ENCODE data around the gene CHD2.

The CHD2 gene

DNA sequence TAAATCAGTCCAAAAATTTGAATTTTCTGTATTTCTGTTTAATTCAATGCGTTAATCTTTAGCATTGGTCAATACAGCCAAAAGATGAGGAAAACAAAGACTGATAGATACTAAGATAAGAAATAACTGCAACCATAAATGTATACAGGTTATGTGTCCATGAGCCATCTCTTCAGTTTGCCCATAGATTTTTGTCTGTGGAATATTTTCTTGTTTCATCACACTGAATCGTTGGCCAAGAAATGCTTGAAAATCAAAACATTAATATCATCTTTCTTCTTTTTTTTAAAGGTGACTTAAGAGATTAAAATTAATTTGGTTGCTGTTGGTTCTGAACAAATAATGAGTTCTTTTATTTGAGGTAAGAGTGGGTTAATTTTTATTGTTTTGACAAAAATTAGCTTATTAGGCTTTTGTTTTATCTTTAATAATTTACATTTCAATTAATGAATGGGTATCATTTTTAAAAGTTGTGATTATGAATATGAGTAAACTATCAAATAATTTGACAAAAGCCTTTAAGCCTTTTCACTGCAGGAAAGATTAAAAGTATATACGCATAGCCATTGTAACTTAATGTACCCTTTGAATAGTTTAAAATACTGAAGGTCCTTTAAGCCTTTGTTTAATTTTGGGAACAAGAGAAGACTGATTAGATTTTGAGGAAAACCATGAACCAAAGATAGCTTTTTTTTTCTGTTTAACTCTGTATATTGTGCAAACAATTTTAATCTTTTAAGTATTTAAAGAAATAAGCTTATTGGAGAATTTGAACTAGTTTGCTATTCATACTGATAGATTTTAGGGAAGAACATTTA, 14.7 kb upstream of the CHD2 start:
- no peak for DNase-seq (ENCODE audit: low spot score)

DNA sequence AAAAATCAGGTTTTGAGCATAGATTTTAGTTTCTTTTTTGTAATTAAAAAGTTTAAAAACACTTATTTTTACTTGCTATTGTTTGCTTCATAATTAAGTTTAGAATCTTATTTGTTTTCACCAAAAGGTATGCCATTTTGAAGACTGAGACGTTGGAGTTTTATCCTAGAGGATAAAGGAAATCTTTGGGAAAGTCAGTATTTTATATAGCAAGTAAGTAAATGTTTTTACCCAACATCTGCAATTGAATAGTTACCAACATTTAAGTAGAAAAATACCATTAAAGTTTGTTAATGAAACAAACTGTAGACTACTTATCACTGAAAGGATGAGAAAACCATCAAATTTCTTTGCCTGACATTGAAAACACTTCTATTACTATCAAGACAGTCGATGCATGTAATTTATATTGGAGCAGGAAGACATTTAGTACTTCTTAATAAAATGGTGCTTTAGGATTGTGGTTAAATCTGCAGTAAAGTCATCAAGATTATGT, 14.0 kb upstream of the CHD2 start:
- DNase-seq (ENCODE audit: low spot score) = no peak

DNA sequence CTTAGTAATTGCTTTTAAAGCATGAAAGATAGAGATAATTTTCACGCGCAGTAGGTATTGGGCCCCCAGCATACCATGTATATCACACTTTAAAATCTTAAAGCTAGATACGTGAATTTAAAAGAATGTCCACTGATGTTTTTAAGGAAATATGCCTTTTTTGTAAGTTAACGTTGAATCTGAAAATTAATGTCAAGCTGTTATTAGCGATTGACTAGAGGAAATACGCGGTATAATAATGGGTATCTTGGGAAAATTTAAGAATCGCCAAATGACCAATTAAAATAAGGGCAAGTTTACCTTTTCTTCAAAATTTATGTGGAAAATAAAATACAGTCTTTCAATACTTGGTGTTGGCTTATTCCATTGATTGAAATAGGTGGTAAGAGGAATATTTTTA, 13.3 kb upstream of the CHD2 start:
- no peak for DNase-seq (ENCODE audit: low spot score)

DNA sequence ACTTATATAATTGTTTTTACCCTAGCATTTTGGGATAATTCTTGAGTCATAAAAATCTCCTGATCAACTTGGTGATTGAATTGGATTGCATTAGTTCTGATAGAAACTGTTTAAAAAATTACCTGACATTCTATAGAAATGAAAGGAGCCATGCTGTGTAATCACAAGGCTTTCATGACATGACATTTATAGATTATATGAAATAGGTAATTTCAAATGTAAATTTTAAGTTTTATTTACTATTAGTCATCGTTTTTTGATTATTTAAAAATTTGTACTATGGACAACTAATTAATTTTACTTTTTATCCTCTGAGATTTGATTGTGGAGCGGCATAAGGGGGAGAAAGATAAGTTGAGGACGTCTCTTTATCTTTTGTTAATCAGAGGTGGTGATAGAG, 12.3 kb upstream of the CHD2 start:
- DNase-seq (ENCODE audit: low spot score) = no peak

DNA sequence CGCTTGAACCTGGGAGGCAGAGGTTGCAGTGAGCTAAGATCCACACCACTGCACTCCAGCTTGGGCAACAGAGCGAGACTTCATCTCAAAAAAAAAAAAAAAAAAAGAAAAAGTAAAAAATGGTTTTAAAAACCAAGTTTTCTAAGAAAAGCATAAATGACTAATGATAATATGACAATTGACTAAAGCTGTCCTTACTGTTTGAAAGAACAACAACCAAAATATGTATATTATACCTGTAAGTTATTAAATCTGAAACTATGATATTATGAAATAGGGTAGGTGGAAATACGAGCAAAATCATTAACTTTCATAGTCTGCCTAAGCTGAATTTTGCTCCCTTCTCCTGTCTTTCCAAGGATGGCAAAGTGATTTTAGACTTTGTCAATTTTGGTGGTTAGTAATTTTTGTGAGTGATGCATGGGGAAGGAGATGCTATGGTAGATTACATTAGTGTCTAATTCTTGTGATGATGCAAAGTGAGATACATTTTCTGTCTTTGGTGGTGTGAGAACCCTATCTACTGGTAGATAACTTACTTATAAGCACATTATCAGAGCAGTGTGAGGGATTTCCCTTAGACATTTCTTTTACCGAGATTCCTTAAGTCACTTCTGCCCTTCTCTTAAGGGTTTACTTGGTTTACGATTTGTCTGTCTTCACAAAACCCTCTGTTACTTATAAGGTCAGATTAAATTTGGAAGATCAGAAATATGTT, 10.6 kb upstream of the CHD2 start:
- DNase-seq (ENCODE audit: low spot score) = no peak

DNA sequence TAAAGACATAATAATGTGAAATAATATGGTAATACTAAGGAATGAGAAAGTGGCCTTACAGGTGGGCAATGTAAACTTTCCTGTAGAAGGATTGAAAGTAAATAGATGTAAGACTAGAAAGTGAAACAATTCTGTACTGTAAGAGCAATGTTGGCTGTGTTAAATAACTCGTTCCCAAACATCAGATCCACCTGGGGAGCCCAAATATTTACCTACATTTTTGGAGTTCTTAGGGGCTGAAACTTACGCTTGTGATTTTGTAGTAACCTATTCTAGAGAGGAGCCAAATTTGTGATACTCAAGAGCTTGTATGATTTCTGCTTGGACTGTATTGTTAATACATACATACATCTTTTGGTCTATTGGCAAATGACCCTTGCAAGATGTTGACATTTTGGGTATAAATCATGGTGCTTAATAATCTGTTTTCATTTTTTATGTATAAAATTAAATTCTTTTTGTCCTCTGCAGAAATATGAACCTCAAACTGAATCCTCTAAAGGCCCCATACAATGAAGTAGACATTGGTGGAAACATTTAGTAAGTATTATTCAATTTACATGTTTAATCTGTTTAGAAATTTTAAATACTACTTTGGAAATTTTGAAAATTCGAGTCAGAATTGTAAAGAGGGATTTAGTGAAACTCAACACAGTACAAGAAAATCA, 8.5 kb upstream of the CHD2 start:
- no peak for DNase-seq (ENCODE audit: low spot score)

DNA sequence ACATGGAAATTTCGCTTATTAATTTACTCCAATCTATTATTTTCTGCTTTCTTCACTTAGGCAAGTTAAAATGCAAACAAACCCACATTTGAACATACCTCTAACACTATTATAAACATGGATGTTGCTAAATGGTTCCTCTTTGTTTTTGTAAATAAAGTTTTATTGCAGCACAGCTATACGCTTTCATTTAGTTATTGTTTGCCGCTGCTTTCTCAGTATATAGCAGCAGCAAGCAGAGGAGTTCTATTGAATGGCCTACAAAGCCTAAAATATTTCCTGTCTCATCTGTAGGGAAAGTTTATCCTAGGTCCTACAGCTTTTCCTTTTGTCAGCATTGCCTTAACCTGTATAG, 7.9 kb upstream of the CHD2 start:
- no peak for DNase-seq (ENCODE audit: low spot score)

DNA sequence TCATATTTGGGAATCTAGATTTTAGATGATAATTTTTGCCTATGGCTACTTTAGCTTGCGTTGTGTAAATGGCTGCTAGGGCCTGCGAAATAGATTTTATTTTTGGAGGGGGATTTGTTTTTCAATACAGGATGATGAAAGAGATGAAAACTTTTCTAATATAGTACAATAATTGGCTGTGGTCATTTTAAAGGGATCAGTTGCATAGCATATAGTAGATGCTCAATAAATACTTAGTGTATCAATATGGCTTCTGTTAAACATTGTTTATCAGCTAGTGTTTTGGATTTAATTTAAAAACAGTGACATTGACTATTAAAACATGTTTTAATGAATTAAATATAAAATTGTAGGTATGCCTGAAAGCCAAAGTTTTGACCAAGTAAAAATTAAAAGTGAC, 6.9 kb upstream of the CHD2 start:
- DNase-seq (ENCODE audit: low spot score) = no peak

DNA sequence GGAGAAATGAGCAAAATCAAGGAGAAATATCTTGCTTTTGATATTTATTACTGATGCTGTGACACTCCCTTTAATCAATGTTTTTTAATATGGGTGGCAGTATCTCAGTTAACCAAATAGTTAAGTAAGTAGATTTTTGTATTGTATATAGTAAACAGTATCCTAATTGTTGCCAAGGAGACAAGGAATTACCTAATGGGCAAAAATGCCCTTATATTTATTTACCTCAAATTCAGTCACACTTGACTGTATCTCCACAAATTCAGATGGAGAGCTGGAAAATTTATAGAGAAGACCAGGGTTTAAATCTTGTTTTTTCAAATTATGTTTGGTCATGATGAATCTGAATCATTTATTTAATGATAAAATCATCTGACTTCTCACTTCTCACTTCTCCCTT, 3.6 kb upstream of the CHD2 start:
- DNase-seq (ENCODE audit: low spot score) = no peak

DNA sequence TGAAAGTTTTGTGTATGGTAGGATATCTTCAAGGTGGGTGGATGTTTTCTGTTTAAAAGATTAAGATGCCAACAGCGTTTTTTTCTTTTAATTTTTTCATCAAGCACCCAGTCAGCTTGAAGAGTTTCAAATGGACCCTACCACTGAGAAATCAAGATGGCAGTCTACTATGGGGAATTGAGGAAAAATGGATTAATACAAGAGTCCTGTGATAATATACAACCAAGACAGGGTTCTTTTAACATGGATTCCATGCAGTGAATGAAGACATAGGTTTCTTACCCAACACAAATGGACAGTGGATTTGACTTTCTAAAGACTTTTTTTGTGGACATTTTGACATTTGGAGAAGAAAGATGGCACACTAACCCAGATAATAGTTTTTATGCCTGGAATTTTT, 2.5 kb upstream of the CHD2 start:
- DNase-seq (ENCODE audit: low spot score) = no peak

DNA sequence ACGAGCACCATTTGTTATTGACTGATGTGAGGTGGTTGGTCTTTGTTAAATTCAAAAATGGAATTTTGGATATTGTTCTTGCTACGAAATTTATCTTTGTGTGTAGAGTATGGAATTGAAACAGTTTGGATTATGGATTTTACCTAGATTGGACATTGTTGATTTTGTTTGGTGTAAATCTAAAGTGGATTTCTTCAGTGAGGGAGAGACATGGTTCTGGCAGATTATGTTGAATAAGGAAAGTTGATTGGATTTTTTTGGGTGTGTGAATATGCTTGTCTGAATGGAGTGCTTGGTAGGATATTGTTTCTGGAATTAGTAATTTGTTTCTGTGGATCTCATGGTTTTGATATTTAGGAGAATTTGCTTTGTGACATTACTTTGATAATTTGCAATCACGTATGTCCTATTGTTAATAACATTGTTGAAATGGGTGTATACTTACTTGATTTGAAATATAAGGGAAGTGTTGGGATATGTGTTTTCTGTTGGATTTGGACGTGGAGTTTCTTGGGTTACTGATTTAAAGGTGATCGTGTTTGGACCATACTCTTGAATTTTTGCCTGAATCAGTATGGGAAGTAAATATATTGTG, 1.0 kb upstream of the CHD2 start:
- DNase-seq (ENCODE audit: low spot score) = no peak

DNA sequence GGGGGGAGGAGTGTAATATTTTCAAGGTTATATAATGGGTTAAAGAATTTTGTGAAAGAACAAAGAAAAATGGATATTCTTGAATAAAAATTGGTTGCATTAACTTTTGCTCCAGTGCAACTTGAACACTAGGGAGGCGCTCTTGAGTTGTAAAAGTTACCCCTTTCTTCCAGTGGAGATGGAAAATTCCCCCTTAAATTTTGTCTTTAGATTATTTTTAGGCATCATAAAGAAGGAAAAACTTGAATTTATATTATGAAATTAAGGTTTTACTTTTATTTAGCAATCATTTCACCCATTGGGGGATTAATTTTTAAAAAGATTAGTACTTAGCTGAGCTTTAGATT, 550 bp upstream of the CHD2 start:
- no peak for DNase-seq (ENCODE audit: low spot score)

DNA sequence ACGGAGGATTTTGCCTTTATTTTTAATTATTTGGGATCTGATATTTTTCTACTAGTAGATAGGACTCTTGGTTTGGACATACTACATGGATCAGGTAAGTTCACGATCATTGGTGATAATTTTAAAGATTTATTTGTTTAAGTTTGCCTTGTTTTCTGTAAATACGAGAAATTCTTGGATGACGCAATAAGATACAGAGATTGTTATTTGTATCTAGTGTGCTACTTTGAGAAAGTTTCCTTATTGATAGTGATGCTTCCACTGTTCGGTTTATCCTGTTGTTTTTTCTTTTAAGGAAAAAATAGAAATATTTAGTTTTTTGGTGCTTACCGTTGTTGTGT, 577 bp downstream of the CHD2 start:
- DNase-seq (ENCODE audit: low spot score) = no peak

DNA sequence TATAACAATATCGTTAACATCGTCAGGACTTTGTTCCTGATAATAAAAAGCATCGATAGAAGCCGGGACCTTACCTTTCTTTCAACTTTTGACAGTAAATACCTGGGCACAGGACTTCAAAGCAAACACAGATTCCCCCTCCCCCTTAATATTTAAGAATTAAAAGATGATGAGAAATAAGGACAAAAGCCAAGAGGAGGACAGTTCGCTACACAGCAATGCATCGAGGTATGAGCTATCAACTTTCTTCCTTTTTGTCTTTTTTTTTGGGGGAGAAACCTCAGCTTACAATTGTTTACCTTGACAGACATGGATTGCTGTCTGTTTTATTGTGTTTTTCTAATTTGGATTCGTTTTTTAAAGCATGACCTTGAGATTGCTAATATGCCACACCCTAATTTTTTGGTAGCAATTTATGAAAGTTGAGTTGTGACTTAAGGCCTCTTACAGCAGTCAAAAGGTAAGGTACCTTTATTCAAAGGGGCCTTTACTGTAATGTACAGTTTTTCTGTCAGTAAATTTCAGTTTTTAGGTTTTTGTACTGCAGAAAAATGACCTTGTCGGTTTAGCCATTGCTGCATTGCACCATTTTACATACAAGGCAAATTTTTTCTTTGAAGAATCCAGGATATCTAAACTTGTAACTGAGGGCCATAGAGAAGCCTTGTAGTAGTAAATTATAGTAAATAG, 1.1 kb downstream of the CHD2 start:
- DNase-seq (ENCODE audit: low spot score) = no peak

DNA sequence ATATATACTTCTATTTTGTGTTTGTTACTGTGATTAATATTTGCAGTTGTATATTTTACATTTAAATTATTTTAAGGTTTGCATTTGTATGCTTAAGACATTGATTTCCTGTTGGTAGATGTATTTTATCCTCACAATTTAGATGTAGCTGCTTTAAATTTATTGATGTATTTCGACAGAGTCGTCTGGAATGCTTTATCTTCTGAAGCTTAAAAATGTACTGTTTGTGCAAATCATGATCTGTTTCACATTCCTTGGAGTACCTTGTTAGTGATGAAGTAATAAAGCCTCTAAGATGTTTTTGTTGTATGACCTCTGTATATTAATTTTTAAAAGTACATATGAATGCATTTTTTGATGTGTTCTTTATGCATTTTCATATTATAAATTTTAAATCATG, 1.9 kb downstream of the CHD2 start:
- DNase-seq (ENCODE audit: low spot score) = no peak

DNA sequence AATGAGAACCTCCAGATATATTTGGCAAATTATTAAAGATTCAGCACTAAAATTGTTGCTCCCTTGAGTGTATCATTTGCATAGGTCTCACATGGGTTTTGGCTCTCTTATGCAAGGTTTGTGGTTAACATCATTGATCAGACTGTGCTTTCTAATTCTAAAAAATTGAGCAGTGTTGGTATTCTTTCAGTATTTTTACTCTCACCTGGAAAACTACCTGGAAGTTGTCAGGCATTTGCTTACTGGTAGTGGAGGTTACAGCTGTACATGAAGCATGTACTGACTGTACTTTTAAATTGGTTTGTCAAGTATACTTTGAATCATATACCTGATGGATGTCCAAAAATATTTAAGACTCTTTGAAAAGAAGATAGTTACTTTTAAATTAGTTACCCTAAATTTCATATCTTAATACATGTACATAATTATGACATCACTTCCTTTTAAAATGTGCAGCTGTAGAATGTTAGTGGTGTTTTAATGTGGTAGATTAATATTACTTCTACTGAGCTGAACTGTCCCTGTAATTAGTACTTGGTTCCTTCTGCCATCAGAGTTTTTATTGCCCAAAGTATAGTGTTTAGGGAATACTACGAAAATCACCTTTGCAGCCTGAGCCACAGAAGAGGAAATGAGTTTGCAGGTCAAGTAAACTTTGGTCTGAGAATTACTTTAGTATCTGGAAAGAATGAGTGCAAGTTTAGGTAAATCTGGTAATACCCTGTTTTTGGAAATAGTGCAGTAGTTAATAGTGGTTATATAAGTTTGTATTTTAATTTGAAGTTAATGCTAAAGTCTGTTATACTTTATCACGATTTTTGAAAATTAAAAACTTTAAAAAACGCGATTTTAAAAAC, 2.8 kb downstream of the CHD2 start:
- peak; percentile 60 for DNase-seq (ENCODE audit: low spot score)

DNA sequence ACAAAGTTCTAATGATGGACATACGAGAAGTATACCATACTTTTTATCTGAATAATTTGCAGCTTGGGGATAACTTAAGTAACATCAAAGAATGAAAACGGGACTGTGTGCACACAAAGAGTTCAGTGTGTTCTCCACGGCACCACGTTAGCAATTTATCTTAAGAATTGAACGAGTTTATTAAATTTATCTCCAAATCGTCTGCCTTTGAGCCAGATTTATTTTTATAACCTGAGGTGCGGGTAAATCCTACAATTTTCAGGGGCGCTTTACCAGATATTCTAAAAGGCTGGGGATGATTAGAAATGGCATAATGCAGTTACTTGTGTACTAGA, 3.5 kb downstream of the CHD2 start:
- no peak for DNase-seq (ENCODE audit: low spot score)

DNA sequence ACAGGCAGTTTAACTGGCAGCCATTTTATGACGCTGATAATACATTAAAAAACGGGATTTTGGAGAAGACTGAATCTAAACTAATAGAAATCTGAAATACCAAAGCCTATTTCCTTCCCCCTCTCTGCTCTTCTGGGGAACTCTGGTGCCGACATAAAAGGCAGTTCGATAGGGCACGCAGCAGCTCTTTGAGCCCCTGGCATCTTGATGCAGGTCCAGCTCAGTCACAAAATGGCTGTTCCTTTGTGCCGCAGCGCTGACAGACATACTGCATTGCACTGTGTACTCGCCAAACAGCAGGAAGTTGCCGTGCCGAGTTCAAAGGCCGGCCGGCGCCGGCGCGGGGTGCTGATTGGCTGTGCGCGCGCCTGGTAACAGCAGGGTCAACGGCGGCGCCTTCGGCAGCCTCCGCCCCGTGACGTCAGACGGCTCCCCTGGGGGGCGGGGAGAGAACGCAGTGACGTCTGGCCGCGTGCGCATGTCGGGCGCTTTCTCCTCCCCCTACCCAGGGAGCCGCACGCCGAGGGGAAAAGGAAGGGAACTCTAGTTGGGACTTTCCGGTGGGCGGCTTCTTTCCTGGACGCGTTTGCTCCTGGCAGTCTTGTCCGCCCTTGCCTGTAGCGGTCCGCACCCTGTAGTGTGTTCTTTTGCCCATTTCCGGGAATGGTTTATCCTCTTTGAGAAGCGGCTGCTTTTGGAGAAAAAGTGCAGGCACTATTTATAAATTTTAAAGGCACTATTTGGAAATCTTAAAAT, 4.0 kb downstream of the CHD2 start:
- peak; percentile 99 for DNase-seq (ENCODE audit: low spot score)

DNA sequence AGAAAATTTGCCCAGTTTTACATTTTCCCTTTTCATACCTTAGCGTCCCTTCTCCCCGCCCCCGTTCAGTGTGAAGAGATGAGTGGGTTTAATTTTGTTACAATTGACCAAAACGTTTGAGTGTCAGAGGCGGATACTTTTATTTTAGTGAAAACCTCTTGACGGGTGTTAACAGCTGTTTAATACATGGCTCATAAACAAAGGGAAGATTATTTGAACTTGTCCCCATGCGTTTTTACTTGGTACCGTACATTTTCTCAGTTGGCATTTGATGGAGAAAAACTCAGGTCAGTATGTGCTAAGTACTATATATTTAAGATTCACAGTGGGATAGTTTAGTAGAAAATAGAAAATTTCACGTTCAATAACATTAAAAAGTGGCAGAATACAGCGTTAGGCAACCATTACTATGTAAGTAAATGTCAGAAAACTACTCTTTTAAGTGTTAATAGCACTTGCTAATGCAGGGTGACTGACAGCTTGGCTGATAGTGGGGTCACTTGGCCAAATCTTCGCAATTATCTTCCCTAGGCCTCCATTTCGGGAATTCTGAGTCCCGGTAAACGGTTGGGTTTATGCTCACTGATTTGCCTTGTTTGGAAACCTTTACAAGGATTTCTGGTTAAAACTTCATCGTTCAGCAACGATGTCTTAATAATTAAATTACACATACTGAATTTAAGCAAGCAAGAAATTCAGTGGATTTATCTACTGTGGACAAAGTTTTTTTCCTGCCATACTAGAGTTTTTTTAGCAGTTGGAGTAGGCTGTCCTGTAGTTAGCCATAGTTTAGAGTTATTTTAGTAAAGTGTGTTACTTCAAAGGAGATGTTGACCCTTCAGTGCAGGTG, 4.8 kb downstream of the CHD2 start:
- DNase-seq (ENCODE audit: low spot score) = no peak

DNA sequence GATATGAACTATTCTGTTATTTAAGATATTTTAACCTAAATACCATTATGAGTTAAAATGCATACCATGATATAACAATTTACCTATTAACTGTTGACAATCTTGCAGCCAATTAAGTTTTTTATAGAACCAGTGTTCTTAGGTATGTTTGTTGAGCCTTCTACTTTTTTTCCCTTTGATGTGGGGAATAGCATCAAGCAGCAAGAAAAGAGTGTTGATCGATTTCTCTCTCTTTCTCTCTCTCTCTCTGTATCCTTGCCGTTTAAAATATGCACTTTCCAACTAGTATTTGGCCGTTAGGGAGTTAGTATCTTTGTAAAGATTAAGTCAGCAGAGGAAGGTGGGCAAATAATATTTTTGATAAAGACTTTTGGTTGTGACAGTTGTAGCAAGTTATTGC, 5.9 kb downstream of the CHD2 start:
- DNase-seq (ENCODE audit: low spot score) = no peak
